ENCODE results near the gene EFL1. TPM values are rescaled to one million over a fixed set of nuclear protein-coding genes. Genes with fewer than 3 reads are reported as not detected.

The EFL1 gene
- total and polyA plus RNA-seq, 9 of the 15 experiments (the other 6 are each of a cell fraction or from before 2014, with no cell fraction given), result 4.8 to 32.5 (median 16.9) TPM

GRCh38 chr15:82132096-82132495, 130.4 kb downstream of the EFL1 start:
- Histone ChIP-seq H3K9ac (ENCODE audit: insufficient read depth in 1 of 2, low read depth in 2 of 2, low read length in 2 of 2) (no peak overlapping the region), H3K27me3 (ENCODE audit: control insufficient read depth in 2 of 2, insufficient read depth in 2 of 2, low read length in 2 of 2) (no peaks in the 10 kb centered on the region), H2AFZ (ENCODE audit: low read depth, low read length) (no peak overlapping the region), H4K20me1 (replicated peaks; ENCODE audit: control insufficient read depth, insufficient read depth, low read length) (no peaks in the 10 kb centered on the region), H3K79me2 (ENCODE audit: control insufficient read depth, insufficient read depth, low read length) (no peaks in the 10 kb centered on the region), H3K27ac (ENCODE audit: extremely low read depth, low read depth, low read length) (no peak overlapping the region), H3K9me3 (replicated peaks; ENCODE audit: control insufficient read depth, insufficient read depth, low read depth, low read length) (no peaks in the 10 kb centered on the region), H3K9me1 (ENCODE audit: control insufficient read depth, insufficient read depth, low read length) (no peaks in the 10 kb centered on the region), H3K4me2 (ENCODE audit: insufficient read depth, low read length) (no peak overlapping the region), H3K36me3 (ENCODE audit: control insufficient read depth, insufficient read depth, low read length) (peaks cover 33% of the 10 kb centered on the region; the same call in 2 of the 3 replicates), H3K4me1 (replicated peaks in 1 of 2; ENCODE audit: control insufficient read depth in 2 of 2, insufficient read depth in 2 of 2, low read length in 2 of 2) (no peaks in the 10 kb centered on the region), H3K4me3 (no peak overlapping the region)
- FAIRE-seq (no peak), ATAC-seq (no peak), DNase-seq (ENCODE audit: extremely low read depth in 1 of 4, low spot score in 3 of 4) (no peak)
- no TSS peak for BruUV-seq (replicated peaks)
- 66% methylated on average over 6 of the region's 6 CpGs for WGBS (ENCODE audit: insufficient coverage, low coverage, missing lambda C conversion rate)
- CTCF ChIA-PET (ENCODE audit: low intra/inter-chr PET ratio), result no interaction called here
- POLR2A ChIA-PET, result interaction anchor here (0.9 kb wide), 1 partner anchor 12 kb away, joined by 5 read pairs; no protein-coding TSS in a partner anchor
- in situ Hi-C loops (cut with MboI), result no loop called here
- intact Hi-C loops (cut with micrococcal nuclease), result no loop called here
- TF ChIP-seq ZNF197 (CRISPR knock-in tag; IDR thresholded peaks at IDR 0.05; ENCODE audit: low read depth), result no peak
- TF ChIP-seq HNRNPH1 (optimal IDR thresholded peaks at IDR 0.05; ENCODE audit: low read depth, low read length), result no peak
- no peak for TF ChIP-seq NCOA2 (IDR thresholded peaks at IDR 0.05; ENCODE audit: partially characterized antibody in 2 of 2)
- no peak for TF ChIP-seq FOXP4 (CRISPR knock-in tag; IDR thresholded peaks at IDR 0.05; ENCODE audit: borderline replicate concordance)
- no peak for TF ChIP-seq ZZZ3 (IDR thresholded peaks at IDR 0.05)
- no peak for TF ChIP-seq ZC3H11A (IDR thresholded peaks at IDR 0.05; ENCODE audit: low read depth, low read length)
- TF ChIP-seq MTA2 (IDR thresholded peaks at IDR 0.05; ENCODE audit: low read depth), result no peak
- no peak for TF ChIP-seq GTF2A2 (tag; IDR thresholded peaks at IDR 0.05)

Measured in K562 (cell line).